ENCODE data around the gene PRRG3. TPM values are rescaled to one million over a fixed set of nuclear protein-coding genes. Genes with fewer than 3 reads are reported as not detected.

PRRG3 gene
- total and polyA plus RNA-seq, 2 of the 4 experiments (the other 2 are of a cell fraction) = not detected

DNA sequence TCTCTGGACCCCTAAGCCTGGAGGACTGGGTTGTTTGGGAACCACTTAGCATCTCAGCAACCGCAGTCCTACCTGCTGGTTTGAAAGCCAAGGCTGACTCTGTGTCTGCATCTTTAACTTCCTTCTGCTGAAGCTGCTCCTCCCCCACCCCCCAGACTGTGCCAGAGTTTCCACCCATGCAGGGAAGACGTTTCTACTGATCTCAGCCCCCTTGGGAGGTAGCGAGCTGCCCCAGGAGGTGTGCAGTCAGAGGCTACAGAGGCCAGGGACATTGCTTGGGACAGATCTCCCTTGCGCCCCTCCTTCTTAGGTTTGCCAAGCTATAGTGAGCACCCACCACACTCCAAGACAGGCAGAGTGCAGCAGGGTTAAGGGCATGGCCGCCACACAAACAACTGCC, 15.9 kb downstream of the PRRG3 start:
- peaks cover 3% of the 10 kb centered on the region; the same call in 1 of the 2 replicates for H3K9me3 ChIP-seq (ENCODE audit: control insufficient read depth, insufficient read depth, low read length)
- DNase-seq = no peak
- H3K4me3 ChIP-seq (ENCODE audit: insufficient read depth, low read depth, low read length) = no peak overlapping the region
- H3K27ac ChIP-seq (ENCODE audit: insufficient read depth, low read length) = no peak overlapping the region
- H2BK5ac ChIP-seq (ENCODE audit: low read depth, low read length, poor library complexity, severe bottlenecking) = no peak overlapping the region
- ChIA-PET CTCF (no interaction called here), POLR2A (ENCODE audit: unreplicated experiment) (no interaction called here)
- no peak overlapping the region for H2BK15ac ChIP-seq (ENCODE audit: low read depth, low read length)
- H3K79me1 ChIP-seq (ENCODE audit: low read depth in 1 of 2, low read length in 2 of 2) = no peaks in the 10 kb centered on the region
- no peak overlapping the region for H2AK5ac ChIP-seq (ENCODE audit: low read depth, low read length)
- intact Hi-C loops (cut with micrococcal nuclease) = no loop called here
- H3K9me1 ChIP-seq (ENCODE audit: insufficient read depth, low read length) = no peaks in the 10 kb centered on the region
- no peak overlapping the region for H2AFZ ChIP-seq (replicated peaks; ENCODE audit: low read length, poor library complexity)
- no peak overlapping the region for H3K9ac ChIP-seq (ENCODE audit: low read depth, low read length)
- H3K56ac ChIP-seq (ENCODE audit: extremely low read depth, insufficient read depth, low read length) = no peak overlapping the region
- H4K8ac ChIP-seq (ENCODE audit: low read depth in 2 of 2, low read length in 2 of 2) = no peak overlapping the region
- H3K27me3 ChIP-seq (ENCODE audit: control insufficient read depth, insufficient read depth, low read length) = no peaks in the 10 kb centered on the region; the same call in 1 of the 2 replicates
- no peak overlapping the region for H3K4me2 ChIP-seq (ENCODE audit: low read depth, low read length)
- H3K4me1 ChIP-seq (ENCODE audit: control insufficient read depth, insufficient read depth, low read length) = no peaks in the 10 kb centered on the region
- no peaks in the 10 kb centered on the region for H3K36me3 ChIP-seq (ENCODE audit: control insufficient read depth, insufficient read depth, low read length)
- 41% methylated on average over 2 of the region's 5 CpGs; no CpG with 5 or more reads in 1 of the 2 experiments for WGBS, 2 experiments (ENCODE audit: extremely low coverage in 2 of 2, insufficient read length in 1 of 2)
- in situ Hi-C loops (cut with MboI; ENCODE audit: low sequenced_read_pairs) = no loop called here
- no peaks in the 10 kb centered on the region for H4K20me1 ChIP-seq (ENCODE audit: insufficient read depth, low read length)
- no peak overlapping the region for H4K91ac ChIP-seq (ENCODE audit: insufficient read depth, low read depth, low read length)
- no peak overlapping the region for H3K4ac ChIP-seq (ENCODE audit: low read depth, low read length)
- BruUV-seq (replicated peaks) = no TSS peak
- dilution Hi-C loops (cut with HindIII; ENCODE audit: low sequenced_read_pairs, unreplicated experiment) = no loop called here
- ATAC-seq (ENCODE audit: low read depth) = no peak
- no peak overlapping the region for H3K23ac ChIP-seq (ENCODE audit: low read depth, low read length)
- no peak overlapping the region for H3K18ac ChIP-seq (ENCODE audit: low read depth, low read length)
- H2BK120ac ChIP-seq (ENCODE audit: low read depth, low read length) = no peak overlapping the region
- H4K5ac ChIP-seq (ENCODE audit: low read depth, low read length) = no peak overlapping the region
- H2BK20ac ChIP-seq (ENCODE audit: low read depth, low read length) = no peak overlapping the region
- no peak overlapping the region for H3K14ac ChIP-seq (replicated peaks; ENCODE audit: low read depth, low read length)
- H2AK9ac ChIP-seq (replicated peaks; ENCODE audit: low read depth, low read length, poor library complexity) = no peak overlapping the region
- TF ChIP-seq CEBPB (IDR thresholded peaks at IDR 0.05; ENCODE audit: low read depth, low read length) (no peak), FOS (IDR thresholded peaks at IDR 0.05; ENCODE audit: low read depth, low read length) (no peak), MXI1 (IDR thresholded peaks at IDR 0.05; ENCODE audit: borderline replicate concordance, low read depth, low read length) (no peak), RAD21 (IDR thresholded peaks at IDR 0.05; ENCODE audit: low read length) (no peak), NFE2L2 (IDR thresholded peaks at IDR 0.05; ENCODE audit: low read depth, low read length) (no peak), RCOR1 (IDR thresholded peaks at IDR 0.05; ENCODE audit: insufficient replicate concordance, low read length) (no peak), POLR2A (IDR thresholded peaks at IDR 0.05; ENCODE audit: low read depth, low read length) (no peak), BHLHE40 (IDR thresholded peaks at IDR 0.05; ENCODE audit: low read depth, low read length) (no peak), MAZ (IDR thresholded peaks at IDR 0.05; ENCODE audit: borderline replicate concordance, low read depth, low read length) (no peak), RFX5 (IDR thresholded peaks at IDR 0.05; ENCODE audit: low read depth, low read length) (no peak), CHD1 (IDR thresholded peaks at IDR 0.05; ENCODE audit: low read depth, low read length) (no peak)
- TF ChIP-seq, protein P1, sequence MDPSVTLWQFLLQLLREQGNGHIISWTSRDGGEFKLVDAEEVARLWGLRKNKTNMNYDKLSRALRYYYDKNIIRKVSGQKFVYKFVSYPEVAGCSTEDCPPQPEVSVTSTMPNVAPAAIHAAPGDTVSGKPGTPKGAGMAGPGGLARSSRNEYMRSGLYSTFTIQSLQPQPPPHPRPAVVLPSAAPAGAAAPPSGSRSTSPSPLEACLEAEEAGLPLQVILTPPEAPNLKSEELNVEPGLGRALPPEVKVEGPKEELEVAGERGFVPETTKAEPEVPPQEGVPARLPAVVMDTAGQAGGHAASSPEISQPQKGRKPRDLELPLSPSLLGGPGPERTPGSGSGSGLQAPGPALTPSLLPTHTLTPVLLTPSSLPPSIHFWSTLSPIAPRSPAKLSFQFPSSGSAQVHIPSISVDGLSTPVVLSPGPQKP (IDR thresholded peaks at IDR 0.05; ENCODE audit: borderline replicate concordance, low read depth, low read length) = no peak
- TF ChIP-seq, protein P2, sequence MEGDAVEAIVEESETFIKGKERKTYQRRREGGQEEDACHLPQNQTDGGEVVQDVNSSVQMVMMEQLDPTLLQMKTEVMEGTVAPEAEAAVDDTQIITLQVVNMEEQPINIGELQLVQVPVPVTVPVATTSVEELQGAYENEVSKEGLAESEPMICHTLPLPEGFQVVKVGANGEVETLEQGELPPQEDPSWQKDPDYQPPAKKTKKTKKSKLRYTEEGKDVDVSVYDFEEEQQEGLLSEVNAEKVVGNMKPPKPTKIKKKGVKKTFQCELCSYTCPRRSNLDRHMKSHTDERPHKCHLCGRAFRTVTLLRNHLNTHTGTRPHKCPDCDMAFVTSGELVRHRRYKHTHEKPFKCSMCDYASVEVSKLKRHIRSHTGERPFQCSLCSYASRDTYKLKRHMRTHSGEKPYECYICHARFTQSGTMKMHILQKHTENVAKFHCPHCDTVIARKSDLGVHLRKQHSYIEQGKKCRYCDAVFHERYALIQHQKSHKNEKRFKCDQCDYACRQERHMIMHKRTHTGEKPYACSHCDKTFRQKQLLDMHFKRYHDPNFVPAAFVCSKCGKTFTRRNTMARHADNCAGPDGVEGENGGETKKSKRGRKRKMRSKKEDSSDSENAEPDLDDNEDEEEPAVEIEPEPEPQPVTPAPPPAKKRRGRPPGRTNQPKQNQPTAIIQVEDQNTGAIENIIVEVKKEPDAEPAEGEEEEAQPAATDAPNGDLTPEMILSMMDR (conservative IDR thresholded peaks at IDR 0.05; ENCODE audit: low read depth, low read length) = no peak
